Prostate gland (tissue), 2 donors: ENCODE measurements around the gene ZNF74.

Experiments
- CTCF ChIP-seq, 4 experiments: fragments of 200-600 bp in 2 of 4; fragments of 450-650 bp in 2 of 4; sonication (generic) in 2 of 4; IDR thresholded peaks; 1 replicate in 3 of 4; 2 replicates in 1 of 4; pipeline ENCODE4 v1.5.1; 2016 to 2019; ENCODE audit warnings: antibody characterized with exemption in 4 of 4, mild to moderate bottlenecking in 2 of 4, moderate library complexity in 2 of 4
- POLR2A ChIP-seq: fragments of 450-650 bp; IDR thresholded peaks from one replicate; pipeline ENCODE4 v1.6.1; 2016; ENCODE audit warnings: antibody characterized with exemption, mild to moderate bottlenecking
- POLR2AphosphoS5 ChIP-seq: sonication (generic); formaldehyde crosslinking; IDR thresholded peaks from one replicate; pipeline ENCODE4 v1.6.1; 2017; ENCODE audit warnings: antibody characterized with exemption

- TF ChIP-seq CTCF (IDR thresholded peaks at IDR 0.05) = no peak
- TF ChIP-seq POLR2AphosphoS5 = no peak
- no peak for TF ChIP-seq POLR2A
These were observed 45.6 kb downstream of the ZNF74 start for GRCh38 chr22:20439556-20439927.
